Measurements from ENCODE around the gene RSPH9.

The RSPH9 gene

DNA sequence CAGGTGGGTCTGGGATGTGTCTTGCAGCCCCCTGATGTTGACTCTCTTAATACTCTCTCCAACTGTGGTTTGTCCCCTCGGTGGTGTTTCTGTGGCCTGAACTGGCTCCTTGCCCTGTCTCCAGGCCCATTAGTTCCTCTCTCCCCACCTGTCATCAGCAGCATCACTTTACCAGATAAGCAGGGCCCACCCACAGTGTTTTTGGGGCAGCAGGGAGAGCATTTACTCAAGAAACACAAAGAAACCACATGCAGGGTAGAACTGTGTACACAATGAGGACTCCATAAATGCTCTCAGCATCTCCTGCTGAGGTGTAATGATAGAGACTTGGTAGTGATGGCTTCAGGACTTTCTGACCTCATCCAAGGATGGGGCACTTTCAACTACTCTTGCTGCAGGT, 62.9 kb downstream of the RSPH9 start:
- Histone ChIP-seq H3K4me1 (ENCODE audit: control insufficient read depth, low read length) (peaks cover 57% of the 10 kb centered on the region), H3K9me3 (ENCODE audit: control insufficient read depth, insufficient read depth, low read length) (no peaks in the 10 kb centered on the region), H3K79me2 (ENCODE audit: control insufficient read depth, low read length) (no peaks in the 10 kb centered on the region), H3K4me2 (ENCODE audit: low read length) (no peak overlapping the region), H3K27me3 (ENCODE audit: control insufficient read depth, low read length) (peaks cover 58% of the 10 kb centered on the region), H3K27ac (ENCODE audit: low read depth, low read length) (no peak overlapping the region), H3F3A (ENCODE audit: control insufficient read depth, insufficient read depth) (peaks cover 13% of the 10 kb centered on the region), H3K9me2 (replicated peaks; ENCODE audit: control insufficient read depth, low read length) (no peaks in the 10 kb centered on the region), H3K36me3 (ENCODE audit: control insufficient read depth, low read length) (no peaks in the 10 kb centered on the region), H3K4me3 (ENCODE audit: low read length) (no peak overlapping the region), H4K20me1 (ENCODE audit: control insufficient read depth, insufficient read depth, low read depth, low read length) (no peaks in the 10 kb centered on the region)
- TF ChIP-seq, protein P1, sequence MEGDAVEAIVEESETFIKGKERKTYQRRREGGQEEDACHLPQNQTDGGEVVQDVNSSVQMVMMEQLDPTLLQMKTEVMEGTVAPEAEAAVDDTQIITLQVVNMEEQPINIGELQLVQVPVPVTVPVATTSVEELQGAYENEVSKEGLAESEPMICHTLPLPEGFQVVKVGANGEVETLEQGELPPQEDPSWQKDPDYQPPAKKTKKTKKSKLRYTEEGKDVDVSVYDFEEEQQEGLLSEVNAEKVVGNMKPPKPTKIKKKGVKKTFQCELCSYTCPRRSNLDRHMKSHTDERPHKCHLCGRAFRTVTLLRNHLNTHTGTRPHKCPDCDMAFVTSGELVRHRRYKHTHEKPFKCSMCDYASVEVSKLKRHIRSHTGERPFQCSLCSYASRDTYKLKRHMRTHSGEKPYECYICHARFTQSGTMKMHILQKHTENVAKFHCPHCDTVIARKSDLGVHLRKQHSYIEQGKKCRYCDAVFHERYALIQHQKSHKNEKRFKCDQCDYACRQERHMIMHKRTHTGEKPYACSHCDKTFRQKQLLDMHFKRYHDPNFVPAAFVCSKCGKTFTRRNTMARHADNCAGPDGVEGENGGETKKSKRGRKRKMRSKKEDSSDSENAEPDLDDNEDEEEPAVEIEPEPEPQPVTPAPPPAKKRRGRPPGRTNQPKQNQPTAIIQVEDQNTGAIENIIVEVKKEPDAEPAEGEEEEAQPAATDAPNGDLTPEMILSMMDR (IDR thresholded peaks at IDR 0.05; ENCODE audit: low read depth, low read length, poor library complexity, severe bottlenecking), result no peak
- TF ChIP-seq EZH2phosphoT487 (IDR thresholded peaks at IDR 0.05; ENCODE audit: borderline replicate concordance, low read length), result no peak

DNA sequence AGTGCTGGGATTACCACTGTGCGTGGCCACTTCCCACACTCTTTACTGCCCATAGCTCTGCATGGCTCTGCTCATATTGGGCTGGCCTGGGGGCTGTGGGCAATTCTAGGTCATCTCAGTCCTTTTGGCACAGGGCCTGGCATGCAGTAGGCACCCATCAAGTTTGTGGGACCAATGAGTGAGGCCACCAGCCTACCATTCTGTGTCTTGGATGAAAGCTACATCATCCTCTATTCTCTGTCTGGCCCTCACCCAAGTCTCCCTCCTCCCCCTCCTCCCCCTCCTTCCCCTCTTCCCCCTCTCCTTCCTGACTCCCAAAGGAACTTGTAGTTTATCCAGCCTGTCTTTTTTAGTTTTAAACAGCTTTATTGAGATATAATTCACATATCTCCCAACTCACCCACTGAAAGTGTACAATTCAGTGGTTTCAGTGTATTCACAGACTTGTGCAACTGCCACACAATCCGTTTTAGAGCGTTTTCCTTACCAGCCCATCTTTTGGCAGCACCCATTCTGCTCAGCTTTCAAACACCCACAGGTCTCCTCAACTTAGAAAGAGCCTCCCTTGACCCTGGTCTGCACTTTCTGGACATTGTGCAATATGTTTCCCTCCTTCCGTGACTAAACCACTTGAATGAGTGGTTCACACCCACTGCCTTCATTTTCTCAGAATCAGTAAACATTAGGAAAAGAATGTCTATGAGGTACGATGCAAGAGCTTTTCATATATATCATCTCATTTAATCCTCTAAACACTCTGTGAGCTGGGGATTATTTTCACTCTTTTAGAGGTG, 64.2 kb downstream of the RSPH9 start:
- Histone ChIP-seq H4K20me1 (ENCODE audit: control insufficient read depth, insufficient read depth, low read depth, low read length) (no peaks in the 10 kb centered on the region), H3K4me2 (ENCODE audit: low read length) (no peak overlapping the region), H3F3A (ENCODE audit: control insufficient read depth, insufficient read depth) (peaks cover 15% of the 10 kb centered on the region), H3K4me1 (ENCODE audit: control insufficient read depth, low read length) (peaks cover 52% of the 10 kb centered on the region), H3K9me2 (replicated peaks; ENCODE audit: control insufficient read depth, low read length) (no peaks in the 10 kb centered on the region), H3K4me3 (ENCODE audit: low read length) (no peak overlapping the region), H3K27me3 (ENCODE audit: control insufficient read depth, low read length) (peaks cover 46% of the 10 kb centered on the region), H3K79me2 (ENCODE audit: control insufficient read depth, low read length) (no peaks in the 10 kb centered on the region), H3K9me3 (ENCODE audit: control insufficient read depth, insufficient read depth, low read length) (no peaks in the 10 kb centered on the region), H3K36me3 (ENCODE audit: control insufficient read depth, low read length) (no peaks in the 10 kb centered on the region), H3K27ac (ENCODE audit: low read depth, low read length) (no peak overlapping the region)
- TF ChIP-seq, protein P1 (IDR thresholded peaks at IDR 0.05; ENCODE audit: low read depth, low read length, poor library complexity, severe bottlenecking), result no peak
- TF ChIP-seq EZH2phosphoT487 (IDR thresholded peaks at IDR 0.05; ENCODE audit: borderline replicate concordance, low read length), result no peak

DNA sequence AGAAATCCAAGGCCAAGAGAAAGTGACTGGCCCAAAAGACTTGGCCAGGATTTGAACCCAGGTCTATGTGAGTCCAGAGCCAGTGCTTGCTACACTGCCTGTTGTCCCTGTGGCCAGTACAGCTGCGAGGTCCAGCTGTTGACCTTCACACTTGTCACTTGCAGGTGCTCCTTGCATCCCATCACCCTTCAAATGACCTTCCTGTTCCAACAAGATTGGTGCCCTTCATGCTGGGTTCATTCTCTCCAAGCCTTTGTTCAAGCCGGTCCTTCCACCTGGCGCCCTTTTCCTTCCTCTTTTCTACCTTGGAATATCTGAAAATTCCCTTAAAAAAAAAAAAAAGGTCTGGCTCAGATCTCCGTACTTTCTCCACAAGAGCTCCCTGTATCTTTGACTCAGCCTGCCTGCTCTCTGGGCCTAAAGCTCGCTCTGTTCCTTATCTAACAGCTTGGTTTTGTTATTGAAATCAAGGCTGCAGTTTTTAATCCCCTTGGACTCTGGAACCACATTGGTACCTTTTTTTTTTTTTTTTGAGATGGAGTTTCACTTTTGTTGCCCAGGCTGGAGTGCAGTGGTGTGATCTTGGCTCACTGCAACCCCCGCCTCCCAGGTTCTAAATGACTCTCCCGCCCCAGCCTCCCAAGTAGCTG, 64.9 kb downstream of the RSPH9 start:
- Histone ChIP-seq H3K4me1 (ENCODE audit: control insufficient read depth, low read length) (peaks cover 52% of the 10 kb centered on the region), H3F3A (ENCODE audit: control insufficient read depth, insufficient read depth) (peaks cover 13% of the 10 kb centered on the region), H3K4me3 (ENCODE audit: low read length) (no peak overlapping the region), H3K36me3 (ENCODE audit: control insufficient read depth, low read length) (no peaks in the 10 kb centered on the region), H3K27ac (ENCODE audit: low read depth, low read length) (no peak overlapping the region), H3K27me3 (ENCODE audit: control insufficient read depth, low read length) (peaks cover 42% of the 10 kb centered on the region), H3K79me2 (ENCODE audit: control insufficient read depth, low read length) (no peaks in the 10 kb centered on the region), H3K4me2 (ENCODE audit: low read length) (no peak overlapping the region), H3K9me2 (replicated peaks; ENCODE audit: control insufficient read depth, low read length) (no peaks in the 10 kb centered on the region), H4K20me1 (ENCODE audit: control insufficient read depth, insufficient read depth, low read depth, low read length) (no peaks in the 10 kb centered on the region), H3K9me3 (ENCODE audit: control insufficient read depth, insufficient read depth, low read length) (no peaks in the 10 kb centered on the region)
- TF ChIP-seq, protein P1 (IDR thresholded peaks at IDR 0.05; ENCODE audit: low read depth, low read length, poor library complexity, severe bottlenecking), result no peak
- no peak for TF ChIP-seq EZH2phosphoT487 (IDR thresholded peaks at IDR 0.05; ENCODE audit: borderline replicate concordance, low read length)

Data from DOHH2 (cell line).